MM.1S (cell line): ENCODE data around the gene SPEF2.

ENCODE experiments used
- DNase-seq: peaks from one replicate; pipeline ENCODE4 v3.0.0-alpha.2; 2015
- H2AFZ ChIP-seq: fragments of 300-600 bp; sonication (generic); 2 replicates; pipeline ENCODE4 v1.6.0; 2016; ENCODE audit warnings: antibody characterized with exemption, low read length
- H3F3A ChIP-seq: fragments of 300-600 bp; sonication (generic); 2 replicates; pipeline ENCODE4 v1.6.1; 2016; ENCODE audit warnings: mild to moderate bottlenecking, antibody characterized with exemption, low read length, moderate library complexity, mixed read lengths; ENCODE audit not compliant: insufficient read depth
- H3K27ac ChIP-seq: fragments of 300-600 bp; sonication (generic); 2 replicates; pipeline ENCODE4 v1.5.1; 2016; ENCODE audit warnings: mild to moderate bottlenecking, low read length
- H3K27me3 ChIP-seq: fragments of 300-600 bp; sonication (generic); replicated peaks from 2 replicates; pipeline ENCODE4 v1.6.0; 2016; ENCODE audit warnings: low read length; ENCODE audit not compliant: insufficient read depth
- H3K36me3 ChIP-seq: fragments of 300-600 bp; sonication (generic); replicated peaks from 2 replicates; pipeline ENCODE4 v1.6.1; 2016; ENCODE audit warnings: mild to moderate bottlenecking, low read length, mixed read lengths; ENCODE audit not compliant: insufficient read depth
- H3K4me1 ChIP-seq: fragments of 300-600 bp; sonication (generic); 2 replicates; pipeline ENCODE4 v1.6.1; 2016; ENCODE audit warnings: low read length, mixed read lengths
- H3K4me2 ChIP-seq: fragments of 300-600 bp; sonication (generic); 2 replicates; pipeline ENCODE4 v1.6.0; 2016; ENCODE audit warnings: low read depth, low read length
- H3K4me3 ChIP-seq: fragments of 300-600 bp; sonication (generic); 2 replicates; pipeline ENCODE4 v1.5.1; 2016; ENCODE audit warnings: low read length, mixed read lengths
- H3K79me2 ChIP-seq: fragments of 300-600 bp; sonication (generic); 2 replicates; pipeline ENCODE4 v1.6.1; 2016; ENCODE audit warnings: mixed run types, low read length, mixed read lengths
- H3K9ac ChIP-seq: fragments of 300-600 bp; sonication (generic); 2 replicates; pipeline ENCODE4 v1.6.1; 2016; ENCODE audit warnings: low read length, mixed read lengths
- H3K9me2 ChIP-seq: fragments of 300-600 bp; sonication (generic); replicated peaks from 2 replicates; pipeline ENCODE4 v1.6.1; 2016; ENCODE audit warnings: mild to moderate bottlenecking, low read length, mixed read lengths; ENCODE audit not compliant: insufficient read depth
- H3K9me3 ChIP-seq: fragments of 300-600 bp; sonication (generic); replicated peaks from 2 replicates; pipeline ENCODE4 v1.6.1; 2016; ENCODE audit warnings: mild to moderate bottlenecking, low read length, mixed read lengths; ENCODE audit not compliant: insufficient read depth
- H4K20me1 ChIP-seq: fragments of 300-600 bp; sonication (generic); 2 replicates; pipeline ENCODE4 v1.6.1; 2016; ENCODE audit warnings: mild to moderate bottlenecking, low read length, moderate library complexity, mixed read lengths; ENCODE audit not compliant: insufficient read depth
- EZH2 ChIP-seq: fragments of 300-600 bp; sonication (generic); optimal IDR thresholded peaks from 2 replicates; pipeline ENCODE3; 2017; ENCODE audit warnings: low read depth, mild to moderate bottlenecking, antibody characterized with exemption, low read length, mixed read lengths
- EZH2phosphoT487 ChIP-seq: fragments of 300-600 bp; sonication (generic); IDR thresholded peaks from 2 replicates; pipeline ENCODE4 v1.6.1; 2018; ENCODE audit warnings: antibody characterized with exemption, low read length
- TF ChIP-seq, protein P1 (sequence below): fragments of 300-600 bp; sonication (generic); IDR thresholded peaks from 2 replicates; pipeline ENCODE4 v1.5.1; 2016; ENCODE audit warnings: antibody characterized with exemption, low read length, mixed read lengths

SPEF2 gene

DNA sequence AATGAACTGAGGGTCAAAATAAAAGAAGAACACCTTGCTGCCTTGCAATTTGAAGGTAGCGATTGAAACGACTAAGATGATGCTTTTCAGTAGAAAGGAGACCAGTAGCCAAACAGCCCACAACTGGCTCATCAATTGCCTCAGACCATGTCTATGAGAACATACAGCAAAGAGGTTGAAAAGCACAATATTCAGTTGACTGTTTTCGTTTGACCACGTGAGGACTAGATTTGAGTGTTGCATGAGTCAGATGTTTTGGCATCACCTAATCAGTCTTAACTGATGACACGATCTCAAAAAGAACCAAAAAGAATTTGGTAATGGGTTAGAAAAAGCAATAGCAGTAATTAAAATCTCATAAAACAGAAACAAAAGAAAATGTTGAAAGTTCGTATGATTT lies 156.3 kb downstream of the SPEF2 start:
- Histone ChIP-seq H3K4me2 (no peak overlapping the region), H4K20me1 (no peaks in the 10 kb centered on the region), H3K79me2 (no peaks in the 10 kb centered on the region), H3K9me3 (no peaks in the 10 kb centered on the region), H3K9me2 (no peaks in the 10 kb centered on the region), H3K36me3 (no peaks in the 10 kb centered on the region), H3K9ac (no peak overlapping the region), H3K4me1 (no peaks in the 10 kb centered on the region), H3K27me3 (no peaks in the 10 kb centered on the region), H3K27ac (no peak overlapping the region), H3F3A (no peaks in the 10 kb centered on the region), H3K4me3 (no peak overlapping the region), H2AFZ (no peak overlapping the region)
- DNase-seq = no peak
- TF ChIP-seq EZH2 (no peak), EZH2phosphoT487 (no peak)
- TF ChIP-seq, protein P1, sequence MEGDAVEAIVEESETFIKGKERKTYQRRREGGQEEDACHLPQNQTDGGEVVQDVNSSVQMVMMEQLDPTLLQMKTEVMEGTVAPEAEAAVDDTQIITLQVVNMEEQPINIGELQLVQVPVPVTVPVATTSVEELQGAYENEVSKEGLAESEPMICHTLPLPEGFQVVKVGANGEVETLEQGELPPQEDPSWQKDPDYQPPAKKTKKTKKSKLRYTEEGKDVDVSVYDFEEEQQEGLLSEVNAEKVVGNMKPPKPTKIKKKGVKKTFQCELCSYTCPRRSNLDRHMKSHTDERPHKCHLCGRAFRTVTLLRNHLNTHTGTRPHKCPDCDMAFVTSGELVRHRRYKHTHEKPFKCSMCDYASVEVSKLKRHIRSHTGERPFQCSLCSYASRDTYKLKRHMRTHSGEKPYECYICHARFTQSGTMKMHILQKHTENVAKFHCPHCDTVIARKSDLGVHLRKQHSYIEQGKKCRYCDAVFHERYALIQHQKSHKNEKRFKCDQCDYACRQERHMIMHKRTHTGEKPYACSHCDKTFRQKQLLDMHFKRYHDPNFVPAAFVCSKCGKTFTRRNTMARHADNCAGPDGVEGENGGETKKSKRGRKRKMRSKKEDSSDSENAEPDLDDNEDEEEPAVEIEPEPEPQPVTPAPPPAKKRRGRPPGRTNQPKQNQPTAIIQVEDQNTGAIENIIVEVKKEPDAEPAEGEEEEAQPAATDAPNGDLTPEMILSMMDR = no peak

DNA sequence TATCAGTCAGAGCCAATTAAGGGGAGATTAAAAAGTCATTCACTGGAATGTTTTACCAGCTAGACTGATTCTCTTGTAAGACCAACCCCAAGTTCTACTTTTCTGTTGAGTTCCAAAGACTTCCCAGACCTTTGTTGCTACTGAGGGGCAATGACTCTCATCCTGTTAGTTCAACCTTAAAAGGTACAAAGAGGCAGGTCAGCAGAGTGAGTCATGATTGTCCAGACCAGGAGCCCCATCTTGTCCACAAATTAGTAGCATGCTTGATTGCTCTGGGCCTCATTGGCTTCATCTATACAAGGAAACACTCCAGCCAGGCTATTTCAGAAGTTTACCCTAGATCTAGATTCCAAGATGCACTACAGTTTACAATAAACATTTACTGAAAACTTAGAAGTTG lies 159.1 kb downstream of the SPEF2 start:
- Histone ChIP-seq H3K9me3 (no peaks in the 10 kb centered on the region), H3K79me2 (no peaks in the 10 kb centered on the region), H3K27me3 (no peaks in the 10 kb centered on the region), H4K20me1 (no peaks in the 10 kb centered on the region), H2AFZ (no peak overlapping the region), H3K9ac (no peak overlapping the region), H3K4me3 (no peak overlapping the region), H3F3A (no peaks in the 10 kb centered on the region), H3K4me1 (no peaks in the 10 kb centered on the region), H3K27ac (no peak overlapping the region), H3K4me2 (no peak overlapping the region), H3K9me2 (no peaks in the 10 kb centered on the region), H3K36me3 (no peaks in the 10 kb centered on the region)
- TF ChIP-seq, protein P1 = no peak
- TF ChIP-seq EZH2phosphoT487 = no peak
- TF ChIP-seq EZH2 = no peak
- DNase-seq = no peak

DNA sequence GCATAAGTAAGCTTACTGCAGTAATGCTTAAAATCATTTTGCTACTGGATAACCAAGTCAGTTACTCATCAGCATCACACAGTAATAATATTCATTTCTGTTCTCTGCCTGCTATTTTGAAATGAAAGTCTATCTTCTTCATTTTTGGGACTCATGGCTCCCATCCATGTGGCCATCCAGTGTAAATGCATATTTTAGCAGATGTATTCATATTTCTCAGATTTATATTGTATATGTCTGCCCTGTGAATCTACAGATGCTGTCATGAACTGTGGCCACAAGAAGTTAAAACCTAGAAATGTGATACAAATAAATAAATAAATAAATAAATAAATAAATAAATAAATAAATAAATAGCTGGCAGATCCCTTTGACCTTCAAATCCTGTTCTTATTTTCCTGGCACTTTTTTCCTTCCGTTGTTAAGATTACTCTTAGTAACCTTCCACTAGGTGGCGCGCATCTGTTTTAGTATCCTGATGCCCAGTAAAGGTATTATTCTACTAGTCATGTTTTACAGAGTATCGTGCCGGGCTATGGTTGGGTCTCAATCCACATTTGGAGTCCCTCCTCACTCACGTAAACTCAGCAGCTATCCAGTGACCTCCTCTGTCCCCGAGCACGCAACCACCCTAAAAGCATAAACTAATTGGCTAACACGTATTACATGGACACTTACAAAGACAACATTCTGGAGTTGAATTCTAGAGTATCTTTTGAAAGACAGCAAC lies 159.9 kb downstream of the SPEF2 start:
- Histone ChIP-seq H3K9ac (no peak overlapping the region), H3K27ac (no peak overlapping the region), H3K4me1 (no peaks in the 10 kb centered on the region), H3K9me2 (no peaks in the 10 kb centered on the region), H3K4me3 (no peak overlapping the region), H3K79me2 (no peaks in the 10 kb centered on the region), H3K36me3 (no peaks in the 10 kb centered on the region), H3K9me3 (no peaks in the 10 kb centered on the region), H3K4me2 (no peak overlapping the region), H4K20me1 (no peaks in the 10 kb centered on the region), H3F3A (no peaks in the 10 kb centered on the region), H2AFZ (no peak overlapping the region), H3K27me3 (no peaks in the 10 kb centered on the region)
- DNase-seq = peak; percentile 55
- TF ChIP-seq EZH2phosphoT487 = no peak
- TF ChIP-seq, protein P1 = peak; percentile 44
- TF ChIP-seq EZH2 = no peak
